Nephron (organoid): Measurements from ENCODE around the gene OR6B2.

Experiments used
- H3K27ac Mint-ChIP-seq, 3 experiments: 2 replicates each; pipeline ENCODE4 v1.8.0; 2020; ENCODE audit warnings: mixed read lengths in 3 of 3, mild to moderate bottlenecking in 2 of 3, moderate library complexity in 1 of 3
- H3K27me3 Mint-ChIP-seq: 2 replicates; pipeline ENCODE4 v1.8.0; 2021; ENCODE audit warnings: low read depth, mild to moderate bottlenecking, moderate library complexity, mixed read lengths
- H3K36me3 Mint-ChIP-seq: 2 replicates; pipeline ENCODE4 v1.8.0; 2020; ENCODE audit warnings: low read depth, mixed read lengths
- H3K4me1 Mint-ChIP-seq: 2 replicates; pipeline ENCODE4 v1.8.0; 2020; ENCODE audit warnings: mixed read lengths
- H3K4me3 Mint-ChIP-seq, 3 experiments: 2 replicates each; pipeline ENCODE4 v1.8.0; 2020; ENCODE audit warnings: mild to moderate bottlenecking in 3 of 3, mixed read lengths in 3 of 3, moderate library complexity in 2 of 3
- H3K9me3 Mint-ChIP-seq: 2 replicates; pipeline ENCODE4 v1.8.0; 2020; ENCODE audit warnings: mixed read lengths
- TF ChIP-seq, protein P1 (sequence below), 3 experiments: fragments of 200-600 bp; sonication (generic); IDR thresholded peaks; one replicate each; pipeline ENCODE4 v1.5.0; 2021; ENCODE audit warnings: antibody characterized with exemption in 3 of 3; ENCODE audit not compliant: unreplicated experiment in 3 of 3

OR6B2 gene

DNA sequence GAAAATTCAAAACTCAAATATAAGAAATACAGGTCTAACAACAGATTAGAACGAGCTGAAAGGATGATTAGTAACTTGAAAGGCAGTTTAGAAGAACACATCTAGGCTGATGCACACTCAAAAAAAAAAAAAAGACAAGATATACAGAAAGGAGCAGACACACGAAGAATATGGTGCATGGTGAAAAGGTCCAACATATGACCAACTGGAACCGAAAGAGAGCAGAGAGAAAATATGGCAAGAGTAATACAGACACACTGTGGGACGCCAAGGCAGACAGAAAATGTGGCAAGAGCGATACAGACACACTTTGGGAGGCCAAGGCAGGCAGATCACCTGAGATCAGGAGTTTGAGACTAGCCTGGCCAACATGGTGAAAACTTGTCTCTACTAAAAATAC, 44.9 kb downstream of the OR6B2 start:
- TF ChIP-seq, protein P1, sequence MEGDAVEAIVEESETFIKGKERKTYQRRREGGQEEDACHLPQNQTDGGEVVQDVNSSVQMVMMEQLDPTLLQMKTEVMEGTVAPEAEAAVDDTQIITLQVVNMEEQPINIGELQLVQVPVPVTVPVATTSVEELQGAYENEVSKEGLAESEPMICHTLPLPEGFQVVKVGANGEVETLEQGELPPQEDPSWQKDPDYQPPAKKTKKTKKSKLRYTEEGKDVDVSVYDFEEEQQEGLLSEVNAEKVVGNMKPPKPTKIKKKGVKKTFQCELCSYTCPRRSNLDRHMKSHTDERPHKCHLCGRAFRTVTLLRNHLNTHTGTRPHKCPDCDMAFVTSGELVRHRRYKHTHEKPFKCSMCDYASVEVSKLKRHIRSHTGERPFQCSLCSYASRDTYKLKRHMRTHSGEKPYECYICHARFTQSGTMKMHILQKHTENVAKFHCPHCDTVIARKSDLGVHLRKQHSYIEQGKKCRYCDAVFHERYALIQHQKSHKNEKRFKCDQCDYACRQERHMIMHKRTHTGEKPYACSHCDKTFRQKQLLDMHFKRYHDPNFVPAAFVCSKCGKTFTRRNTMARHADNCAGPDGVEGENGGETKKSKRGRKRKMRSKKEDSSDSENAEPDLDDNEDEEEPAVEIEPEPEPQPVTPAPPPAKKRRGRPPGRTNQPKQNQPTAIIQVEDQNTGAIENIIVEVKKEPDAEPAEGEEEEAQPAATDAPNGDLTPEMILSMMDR (IDR thresholded peaks at IDR 0.05; ENCODE audit: unreplicated experiment in 3 of 3): no peak
- peaks cover 80% of the 10 kb centered on the region for H3K36me3 Mint-ChIP-seq
- H3K27ac Mint-ChIP-seq: no peak overlapping the region
- no peaks in the 10 kb centered on the region for H3K27me3 Mint-ChIP-seq
- no peak overlapping the region for H3K4me3 Mint-ChIP-seq
- peaks cover 16% of the 10 kb centered on the region for H3K9me3 Mint-ChIP-seq
- H3K4me1 Mint-ChIP-seq: no peaks in the 10 kb centered on the region

GRCh38 chr2:239984421-239985194, 45.6 kb downstream of the OR6B2 start:
- peaks cover 75% of the 10 kb centered on the region for H3K36me3 Mint-ChIP-seq
- peaks cover 16% of the 10 kb centered on the region for H3K9me3 Mint-ChIP-seq
- H3K4me1 Mint-ChIP-seq: no peaks in the 10 kb centered on the region
- H3K27me3 Mint-ChIP-seq: no peaks in the 10 kb centered on the region
- H3K27ac Mint-ChIP-seq: no peak overlapping the region
- TF ChIP-seq, protein P1 (IDR thresholded peaks at IDR 0.05; ENCODE audit: unreplicated experiment in 3 of 3): no peak
- H3K4me3 Mint-ChIP-seq: no peak overlapping the region

- Mint-ChIP-seq H3K27me3 (no peaks in the 10 kb centered on the region), H3K9me3 (peaks cover 16% of the 10 kb centered on the region), H3K27ac (no peak overlapping the region), H3K4me1 (no peaks in the 10 kb centered on the region), H3K4me3 (no peak overlapping the region), H3K36me3 (peaks cover 64% of the 10 kb centered on the region)
- TF ChIP-seq, protein P1 (IDR thresholded peaks at IDR 0.05; ENCODE audit: unreplicated experiment in 3 of 3): no peak
These were observed 47.0 kb downstream of the OR6B2 start for GRCh38 chr2:239983004-239983778.
